ENCODE results near the gene CYP3A5. TPM values are rescaled to one million over a fixed set of nuclear protein-coding genes. Genes with fewer than 3 reads are reported as not detected.

The CYP3A5 gene
- total and polyA plus RNA-seq, 2 of the 4 experiments (the other 2 are of a cell fraction), result not detected

GRCh38 chr7:99605527-99605926 is 74.3 kb downstream of the CYP3A5 start:
- intact Hi-C loops (cut with micrococcal nuclease) (no loop called here), in situ Hi-C loops (cut with MboI; ENCODE audit: low sequenced_read_pairs) (no loop called here), dilution Hi-C loops (cut with HindIII; ENCODE audit: low sequenced_read_pairs, unreplicated experiment) (no loop called here)
- TF ChIP-seq SMC3 (IDR thresholded peaks at IDR 0.05; ENCODE audit: low read depth, low read length) (no peak), MAZ (IDR thresholded peaks at IDR 0.05; ENCODE audit: borderline replicate concordance, low read depth, low read length) (no peak), NFE2L2 (IDR thresholded peaks at IDR 0.05; ENCODE audit: low read depth, low read length) (no peak), RAD21 (IDR thresholded peaks at IDR 0.05; ENCODE audit: low read length) (no peak), RCOR1 (IDR thresholded peaks at IDR 0.05; ENCODE audit: insufficient replicate concordance, low read length) (no peak), CTCF (conservative IDR thresholded peaks at IDR 0.05; ENCODE audit: low read depth, low read length) (no peak), USF2 (IDR thresholded peaks at IDR 0.05; ENCODE audit: low read depth, low read length) (no peak), POLR2A (IDR thresholded peaks at IDR 0.05; ENCODE audit: low read depth, low read length) (no peak), CEBPB (IDR thresholded peaks at IDR 0.05; ENCODE audit: low read depth, low read length) (no peak), MAFK (IDR thresholded peaks at IDR 0.05; ENCODE audit: low read depth, low read length) (no peak), MXI1 (IDR thresholded peaks at IDR 0.05; ENCODE audit: borderline replicate concordance, low read depth, low read length) (no peak)
- H4K91ac ChIP-seq (ENCODE audit: insufficient read depth, low read depth, low read length), result no peak overlapping the region
- H2AK5ac ChIP-seq (ENCODE audit: low read depth, low read length), result no peak overlapping the region
- no peak overlapping the region for H3K9ac ChIP-seq (ENCODE audit: low read depth, low read length)
- H2BK15ac ChIP-seq (ENCODE audit: low read depth, low read length), result no peak overlapping the region
- no peaks in the 10 kb centered on the region for H3K36me3 ChIP-seq (ENCODE audit: control insufficient read depth, insufficient read depth, low read length)
- no peaks in the 10 kb centered on the region; the same call in 1 of the 2 replicates for H3K27me3 ChIP-seq (ENCODE audit: control insufficient read depth, insufficient read depth, low read length)
- CTCF ChIA-PET, result no interaction called here
- no TSS peak for BruUV-seq (replicated peaks)
- no peaks in the 10 kb centered on the region for H4K20me1 ChIP-seq (ENCODE audit: insufficient read depth, low read length)
- H3K4ac ChIP-seq (ENCODE audit: low read depth, low read length), result no peak overlapping the region
- no peak overlapping the region for H3K4me3 ChIP-seq (ENCODE audit: insufficient read depth, low read depth, low read length)
- no peak overlapping the region for H2BK120ac ChIP-seq (ENCODE audit: low read depth, low read length)
- no peaks in the 10 kb centered on the region for H3K79me1 ChIP-seq (ENCODE audit: low read depth in 1 of 2, low read length in 2 of 2)
- POLR2A ChIA-PET (ENCODE audit: unreplicated experiment), result no interaction called here
- ATAC-seq (ENCODE audit: low read depth) (no peak), DNase-seq (no peak)
- no peak overlapping the region for H3K23ac ChIP-seq (ENCODE audit: low read depth, low read length)
- no peak overlapping the region for H3K27ac ChIP-seq (ENCODE audit: insufficient read depth, low read length)
- no peak overlapping the region for H3K4me2 ChIP-seq (ENCODE audit: low read depth, low read length)
- no peak overlapping the region for H3K18ac ChIP-seq (ENCODE audit: low read depth, low read length)
- no peak overlapping the region for H2AFZ ChIP-seq (replicated peaks; ENCODE audit: low read length, poor library complexity)
- no peak overlapping the region for H2AK9ac ChIP-seq (replicated peaks; ENCODE audit: low read depth, low read length, poor library complexity)
- WGBS, 2 experiments (ENCODE audit: extremely low coverage in 2 of 2, insufficient read length in 1 of 2), result no CpG with 5 or more reads among the region's 7 CpGs
- no peak overlapping the region for H4K5ac ChIP-seq (ENCODE audit: low read depth, low read length)
- H3K56ac ChIP-seq (ENCODE audit: extremely low read depth, insufficient read depth, low read length), result no peak overlapping the region
- no peak overlapping the region for H2BK20ac ChIP-seq (ENCODE audit: low read depth, low read length)
- no peak overlapping the region for H3K14ac ChIP-seq (replicated peaks; ENCODE audit: low read depth, low read length)
- H2BK5ac ChIP-seq (ENCODE audit: low read depth, low read length, poor library complexity, severe bottlenecking), result no peak overlapping the region
- no peak overlapping the region for H4K8ac ChIP-seq (ENCODE audit: low read depth in 2 of 2, low read length in 2 of 2)
- no peaks in the 10 kb centered on the region for H3K9me3 ChIP-seq (ENCODE audit: control insufficient read depth, insufficient read depth, low read length)
- H3K4me1 ChIP-seq (ENCODE audit: control insufficient read depth, insufficient read depth, low read length), result no peaks in the 10 kb centered on the region
- H3K9me1 ChIP-seq (ENCODE audit: insufficient read depth, low read length), result no peaks in the 10 kb centered on the region; the same call in 1 of the 2 replicates

Data from IMR-90 (cell line).